OCI-LY3 (cell line): ENCODE measurements around the gene B4GALT6.

Experiments
- CTCF ChIP-seq: fragments of 200-600, 300-600 bp; sonication (generic); IDR thresholded peaks from 2 replicates; pipeline ENCODE4 v1.5.1; 2014; ENCODE audit warnings: antibody characterized with exemption, low read length, low read depth
- EZH2phosphoT487 ChIP-seq: fragments of 200-600 bp; shearing (Covaris generic); IDR thresholded peaks from 2 replicates; pipeline ENCODE4 v1.6.1; 2018; ENCODE audit warnings: antibody characterized with exemption, mixed run types, low read depth

GRCh38 chr18:31649978-31650719 is 34.2 kb downstream of the B4GALT6 start:
- no peak for TF ChIP-seq CTCF
- no peak for TF ChIP-seq EZH2phosphoT487
